Occipital lobe (tissue), 2 donors: ENCODE results near the gene ITGAL. TPM values are rescaled to one million over a fixed set of nuclear protein-coding genes. Genes with fewer than 3 reads are reported as not detected.

ENCODE experiments used
- DNase-seq: peaks from one replicate; lab custom pipeline; 2025; lab: John Stamatoyannopoulos, UW
- total RNA-seq: library from RNA; depleted of rRNA; stranded (reverse); fragments of >200 nt; gene quantifications from one replicate; pipeline ENCODE4 v1.2.3, GENCODE V29; 2014

The ITGAL gene
- total RNA-seq, 1 donor from 2014 or later, result 1.1 TPM

- DNase-seq, result no peak
Observed at GRCh38 chr16:30541502-30542329, 69.2 kb downstream of the ITGAL start.

GRCh38 chr16:30543067-30543466, 70.5 kb downstream of the ITGAL start:
- DNase-seq, result no peak

GRCh38 chr16:30546115-30546514, 73.6 kb downstream of the ITGAL start:
- DNase-seq, result no peak

- DNase-seq, result no peak
Observed at GRCh38 chr16:30548416-30549253, 76.1 kb downstream of the ITGAL start.

GRCh38 chr16:30551781-30552180, 79.2 kb downstream of the ITGAL start:
- no peak for DNase-seq

- no peak for DNase-seq
Observed at GRCh38 chr16:30552956-30553355, 80.4 kb downstream of the ITGAL start.

- DNase-seq, result no peak
Observed at GRCh38 chr16:30553393-30553899, 80.9 kb downstream of the ITGAL start.

GRCh38 chr16:30554557-30555314, 82.2 kb downstream of the ITGAL start:
- DNase-seq, result no peak

GRCh38 chr16:30555315-30556124, 83.0 kb downstream of the ITGAL start:
- no peak for DNase-seq

GRCh38 chr16:30556125-30556473, 83.6 kb downstream of the ITGAL start:
- no peak for DNase-seq

GRCh38 chr16:30557707-30557956, 85.1 kb downstream of the ITGAL start:
- DNase-seq, result no peak

GRCh38 chr16:30557957-30558788, 85.6 kb downstream of the ITGAL start, which contains the start of gene ZNF764:
Gene ZNF764, minus strand, starts transcription at chr16:30558374. Its CDS starts 192 bp downstream, at chr16:30558182.
- peak; percentile 97 for DNase-seq

GRCh38 chr16:30558789-30559377, 86.3 kb downstream of the ITGAL start:
- no peak for DNase-seq

- DNase-seq, result no peak
Observed at GRCh38 chr16:30559690-30560089, 87.1 kb downstream of the ITGAL start.

- DNase-seq, result no peak
Observed at GRCh38 chr16:30561089-30561816, 88.7 kb downstream of the ITGAL start.

GRCh38 chr16:30562021-30562420, 89.5 kb downstream of the ITGAL start:
- no peak for DNase-seq

- no peak for DNase-seq
Observed at GRCh38 chr16:30565526-30565925, 93.0 kb downstream of the ITGAL start.

- no peak for DNase-seq
Observed at GRCh38 chr16:30565984-30566383, 93.4 kb downstream of the ITGAL start.

GRCh38 chr16:30566531-30566930, 94.0 kb downstream of the ITGAL start:
- DNase-seq, result no peak
